Ovary (tissue), 9 donors: ENCODE results near the gene ABCB6. TPM values are rescaled to one million over a fixed set of nuclear protein-coding genes. Genes with fewer than 3 reads are reported as not detected.
A peak's percentile ranks its signal among the peaks of the same experiment; 100 is the strongest.
"Not testable (repeated sequence)": the region's sequence is repeated elsewhere in the genome, so short reads cannot be mapped to it uniquely, and the experiment has no call there.

Source experiments
- DNase-seq, 5 donors: peaks; one replicate each; pipeline ENCODE4 v3.0.0-alpha.2; 2019 to 2020
- H3K27ac ChIP-seq, 2 donors: fragments of 200-600 bp; one replicate each; pipeline versions ENCODE4 v1.5.1 to v1.8.0; 2019 to 2022
- H3K27me3 ChIP-seq: fragments of 200-600 bp; one replicate; pipeline ENCODE4 v1.8.0; 2022
- H3K36me3 ChIP-seq: fragments of 200-600 bp; sonication (generic); one replicate; pipeline ENCODE4 v1.5.1; 2019
- H3K4me1 ChIP-seq: one replicate; pipeline ENCODE4 v1.8.1; 2013; ENCODE audit warnings: mild to moderate bottlenecking, moderate library complexity; ENCODE audit not compliant: insufficient read depth
- H3K4me3 ChIP-seq: fragments of 200-600 bp; sonication (generic); one replicate; pipeline ENCODE4 v1.5.1; 2017
- H3K9me3 ChIP-seq, 2 donors: fragments of 200-600 bp in 1 of 2; sonication (generic) in 1 of 2; one replicate each; pipeline versions ENCODE4 v1.5.1 to v1.8.1; 2013 to 2019; ENCODE audit warnings: mild to moderate bottlenecking in 1 of 2, moderate library complexity in 1 of 2
- CTCF ChIP-seq, 3 donors: fragments of 450-650 bp in 2 of 3; fragments of 200-600 bp in 1 of 3; IDR thresholded peaks; one replicate each; pipeline versions ENCODE4 v1.5.1 to v1.8.0; 2016 to 2022; ENCODE audit warnings: antibody characterized with exemption in 3 of 3, mild to moderate bottlenecking in 1 of 3
- EP300 ChIP-seq: sonication (generic); formaldehyde crosslinking; IDR thresholded peaks from one replicate; pipeline ENCODE4 v1.6.1; 2017; ENCODE audit warnings: antibody characterized with exemption
- POLR2A ChIP-seq: fragments of 450-650 bp; IDR thresholded peaks from one replicate; pipeline ENCODE4 v1.6.1; 2017; ENCODE audit warnings: antibody characterized with exemption, mild to moderate bottlenecking, moderate library complexity
- WGBS, 3 donors: extraction: QIAGEN DNeasy Blood & Tissue Kit in 1 of 3; methylation state at CpG; one replicate each; pipeline versions ENCODE4 v1.1.5 to v1.1.7; 2013 to 2017; 5-methylcytosine and 5-hydroxymethylcytosine counted together
- intact Hi-C, 4 donors: fragments of 100-400 bp; cut with DNase I; formaldehyde crosslinking; loops; one replicate each; pipeline versions ENCODE4 v1.11.0 to v1.15.1; 2022 to 2023
- polyA plus RNA-seq, 2 donors: library from polyadenylated mRNA; stranded (reverse); fragments of 200-250 nt in 1 of 2; fragments of 350-450 nt in 1 of 2; fragmentation: Illumina TruSeq in 1 of 2; extraction: RNeasy Lipid Tissue Mini Kit (QIAGEN cat#74804) in 1 of 2; gene quantifications; one replicate each; pipeline ENCODE4 v1.2.3, GENCODE V29; 2013 to 2014
- total RNA-seq, 7 donors: library from RNA; depleted of rRNA in 2 of 7; stranded (reverse); fragments of >200 nt in 2 of 7; fragmentation: NEBNext Ultra II Directional in 3 of 7; extraction: Animal tissue kit (Norgen Biotek cat#: 25700) in 3 of 7; gene quantifications; one replicate each; pipeline versions ENCODE4 v1.1.0 to v1.2.4, GENCODE V29; 2016 to 2023
- donor health status: DM: no; HTN: no; CAD: no; lungs with moderate emphysema.
- donor health status: DM: no; HTN: no; CAD: no.
- donor health status: Bipolar disorder and iron deficiency.
- donor health status: DM: yes; HTN: yes; CAD: no.
- donor health status: DM: no; HTN: no; CAD: no.
- donor health status: DM: yes; HTN: yes; CAD: no.

Gene ABCB6
- total and polyA plus RNA-seq, 9 donors = 12.0 to 64.5 (median 35.9) TPM

DNA sequence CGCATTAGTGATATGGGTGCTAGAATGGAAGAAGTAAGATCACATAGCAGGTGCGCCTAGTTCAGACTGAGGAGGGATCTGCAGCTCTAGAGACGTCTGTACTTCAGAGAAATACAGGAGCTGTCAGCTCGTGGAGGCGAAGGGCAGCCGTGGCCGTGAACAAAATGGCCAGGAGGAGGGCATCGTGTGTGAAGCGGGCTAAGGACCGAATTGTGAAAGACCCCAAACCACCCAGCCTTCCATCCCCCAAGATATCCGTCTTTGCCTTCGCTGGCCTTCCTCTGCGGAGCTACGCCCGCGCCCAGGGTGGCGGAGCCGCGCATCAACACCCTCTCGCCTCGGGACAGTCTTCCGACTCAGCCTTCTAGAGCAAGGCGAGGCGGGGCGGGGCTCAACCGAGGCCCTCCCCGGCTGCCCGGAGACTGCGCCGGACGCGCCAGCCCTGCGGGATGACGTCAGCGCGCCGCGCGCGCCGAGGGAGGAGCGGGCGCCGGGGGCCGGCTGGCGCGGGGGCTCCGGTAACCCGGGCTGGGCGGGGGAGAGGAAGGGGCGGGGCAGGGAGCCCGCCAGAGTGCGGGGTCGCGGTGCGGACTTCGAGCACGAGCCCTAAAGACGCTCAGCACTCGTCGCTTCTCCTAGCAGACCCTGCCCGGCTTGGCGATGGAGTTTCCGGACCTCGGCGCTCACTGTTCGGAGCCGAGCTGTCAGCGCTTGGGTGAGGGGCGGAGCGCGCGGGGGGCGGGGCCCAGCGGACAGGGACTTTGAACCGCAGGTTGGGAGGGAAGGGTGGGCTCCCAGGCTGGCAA lies 12.2 kb downstream of the ABCB6 start, which contains the start of gene ZFAND2B:
TSS of gene ZFAND2B (plus strand) at position 455 of the 806 bp plus-strand sequence. CDS start at position 661, 206 bp downstream.
- peak; percentile 95 to 97 (median 95) for DNase-seq
- Histone ChIP-seq H3K4me1 (peaks cover 4% of the 10 kb centered on the region), H3K4me3 (peak within 1 kb of the TSS; percentile 75), H3K27ac (peak within 1 kb of the TSS; percentile 89 to 99), H3K9me3 (no peaks in the 10 kb centered on the region), H3K36me3 (no peaks in the 10 kb centered on the region), H3K27me3 (no peaks in the 10 kb centered on the region)
- 1% methylated on average over 52 to 76 of the region's 76 CpGs for WGBS, 3 donors
- intact Hi-C loops = no loop called here
- peak; percentile 96 for TF ChIP-seq POLR2A
- TF ChIP-seq EP300 = no peak
- TF ChIP-seq CTCF (IDR thresholded peaks at IDR 0.05) = peak in 2 of 3 donors; percentile 27 to 29

DNA sequence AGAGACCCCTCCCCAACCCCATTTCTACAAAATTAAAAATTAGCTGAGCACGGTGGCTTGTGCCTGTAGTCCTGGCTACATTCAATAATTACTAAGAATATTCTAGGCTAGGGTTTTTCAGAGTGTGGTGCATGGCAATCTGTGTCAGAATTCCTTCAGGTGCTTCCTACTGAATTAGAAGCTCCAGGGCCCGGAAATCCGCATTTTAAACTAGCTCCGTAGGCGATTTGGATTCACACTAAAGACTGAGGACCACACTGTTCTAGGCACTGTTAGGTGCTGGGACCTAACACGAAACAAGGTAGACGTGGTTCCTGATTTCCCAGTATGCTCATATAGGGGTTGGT lies 12.8 kb downstream of the ABCB6 start:
- H3K4me1 ChIP-seq = peaks cover 4% of the 10 kb centered on the region
- H3K27ac ChIP-seq = peak overlapping the region; percentile 89 to 99
- peak overlapping the region; percentile 75 for H3K4me3 ChIP-seq
- no peaks in the 10 kb centered on the region for H3K9me3 ChIP-seq
- TF ChIP-seq POLR2A (no peak), CTCF (IDR thresholded peaks at IDR 0.05) (no peak), EP300 (no peak)
- DNase-seq = no peak
- WGBS, 3 donors = 11 to 22% (median 18%) methylated on average over 7 of the region's 7 CpGs
- no peaks in the 10 kb centered on the region for H3K36me3 ChIP-seq
- no peaks in the 10 kb centered on the region for H3K27me3 ChIP-seq
- intact Hi-C loops = no loop called here

- Histone ChIP-seq H3K4me3 (no peak overlapping the region), H3K9me3 (no peaks in the 10 kb centered on the region), H3K27me3 (no peaks in the 10 kb centered on the region), H3K36me3 (no peaks in the 10 kb centered on the region), H3K27ac (no peak overlapping the region), H3K4me1 (peaks cover 4% of the 10 kb centered on the region)
- TF ChIP-seq POLR2A (no peak), EP300 (no peak), CTCF (IDR thresholded peaks at IDR 0.05) (no peak)
- WGBS, 3 donors = 64 to 73% (median 64%) methylated on average over 5 of the region's 5 CpGs
- intact Hi-C loops = no loop called here
- no peak for DNase-seq
Observed at GRCh38 chr2:219205165-219205538, 13.6 kb downstream of the ABCB6 start.

GRCh38 chr2:219204425-219205164 lies 14.2 kb downstream of the ABCB6 start:
- no peak for DNase-seq
- H3K4me1 ChIP-seq = peaks cover 4% of the 10 kb centered on the region
- no peak overlapping the region for H3K4me3 ChIP-seq
- no peak overlapping the region for H3K27ac ChIP-seq
- TF ChIP-seq POLR2A (no peak), EP300 (no peak), CTCF (IDR thresholded peaks at IDR 0.05) (no peak)
- no peaks in the 10 kb centered on the region for H3K9me3 ChIP-seq
- H3K36me3 ChIP-seq = no peaks in the 10 kb centered on the region
- WGBS, 3 donors = 61 to 69% (median 64%) methylated on average over 7 of the region's 7 CpGs
- no peaks in the 10 kb centered on the region for H3K27me3 ChIP-seq
- intact Hi-C loops = no loop called here

GRCh38 chr2:219201331-219201730 lies 17.4 kb downstream of the ABCB6 start:
- H3K4me1 ChIP-seq, H3K4me3 ChIP-seq, H3K36me3 ChIP-seq, intact Hi-C loops, H3K27me3 ChIP-seq, H3K9me3 ChIP-seq, H3K27ac ChIP-seq, DNase-seq: not testable (repeated sequence)
- WGBS, 3 donors = 85 to 90% (median 90%) methylated on average over 20 to 21 of the region's 21 CpGs

- H3K27ac ChIP-seq, H3K4me3 ChIP-seq, H3K36me3 ChIP-seq, H3K4me1 ChIP-seq, DNase-seq, intact Hi-C loops, H3K9me3 ChIP-seq, H3K27me3 ChIP-seq: not testable (repeated sequence)
- WGBS, 3 donors = 69 to 75% (median 71%) methylated on average over 25 to 26 of the region's 26 CpGs
Observed at GRCh38 chr2:219200502-219201326, 18.0 kb downstream of the ABCB6 start.
